LNCaP clone FGC (cell line): Measurements from ENCODE around the gene BRINP2.

Experiments used
- DNase-seq: peaks from one replicate; pipeline ENCODE4 v3.0.0-alpha.2; 2011; ENCODE audit warnings: low read depth
- H3K4me3 ChIP-seq: 2 replicates; pipeline ENCODE4 v1.5.1; 2011; ENCODE audit warnings: mild to moderate bottlenecking, low read depth, low read length, control low read depth
- CTCF ChIP-seq: IDR thresholded peaks from 2 replicates; pipeline ENCODE4 v1.5.1; 2012; ENCODE audit warnings: mild to moderate bottlenecking; ENCODE audit not compliant: control insufficient read depth, insufficient read depth; ENCODE audit errors: extremely low read depth

The BRINP2 gene

GRCh38 chr1:177306981-177307380, 136.2 kb downstream of the BRINP2 start:
- no peak overlapping the region for H3K4me3 ChIP-seq
- TF ChIP-seq CTCF: no peak
- DNase-seq: no peak

- DNase-seq: no peak
These were observed 137.0 kb downstream of the BRINP2 start for GRCh38 chr1:177307771-177308170.

DNA sequence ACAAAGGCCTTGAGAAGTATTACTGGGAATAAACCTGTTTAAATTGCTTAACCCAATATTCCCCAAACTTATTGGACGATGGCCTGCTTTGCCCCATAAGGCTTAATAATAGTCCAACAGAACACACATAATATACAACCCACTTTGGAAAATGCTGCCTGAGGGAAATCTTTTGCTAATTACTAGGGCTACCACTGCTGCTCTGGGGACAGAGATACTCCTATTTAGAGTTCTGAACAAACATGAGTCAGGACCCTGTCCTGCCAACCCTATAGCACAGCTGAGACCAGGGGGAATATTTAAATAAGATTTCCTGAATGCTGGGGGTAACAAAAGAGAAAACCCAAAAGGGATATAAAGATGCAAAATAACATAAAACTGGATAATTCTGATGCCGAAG, 139.1 kb downstream of the BRINP2 start:
- no peak for TF ChIP-seq CTCF
- DNase-seq: no peak
- no peak overlapping the region for H3K4me3 ChIP-seq

More at GRCh38 chr1:177307771-177308170, 137.0 kb downstream of the BRINP2 start:
- no peak overlapping the region for H3K4me3 ChIP-seq
- no peak for TF ChIP-seq CTCF

- no peak overlapping the region for H3K4me3 ChIP-seq
- TF ChIP-seq CTCF: no peak
- DNase-seq: no peak
These were observed 139.6 kb downstream of the BRINP2 start for GRCh38 chr1:177310326-177310725.

DNA sequence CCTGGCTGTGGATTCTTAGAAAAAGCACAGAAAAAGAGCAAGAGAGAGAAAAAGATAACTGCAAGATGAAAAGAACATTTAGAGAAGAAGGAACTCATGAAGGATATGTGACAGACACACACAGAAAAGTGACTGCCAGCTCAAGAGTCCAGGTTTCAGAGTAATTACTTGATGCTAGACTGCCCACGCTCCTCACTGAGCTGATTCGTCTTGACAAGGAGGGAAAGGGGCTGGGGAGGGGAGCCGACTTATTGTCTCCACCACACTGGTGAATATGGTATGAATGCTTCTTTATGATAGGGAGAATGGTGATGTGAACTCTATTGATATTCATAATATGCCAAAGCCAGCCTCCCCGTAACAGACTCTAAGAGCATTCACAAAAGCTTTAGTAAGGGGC, 140.4 kb downstream of the BRINP2 start:
- DNase-seq: no peak
- no peak overlapping the region for H3K4me3 ChIP-seq
- TF ChIP-seq CTCF: no peak

DNA sequence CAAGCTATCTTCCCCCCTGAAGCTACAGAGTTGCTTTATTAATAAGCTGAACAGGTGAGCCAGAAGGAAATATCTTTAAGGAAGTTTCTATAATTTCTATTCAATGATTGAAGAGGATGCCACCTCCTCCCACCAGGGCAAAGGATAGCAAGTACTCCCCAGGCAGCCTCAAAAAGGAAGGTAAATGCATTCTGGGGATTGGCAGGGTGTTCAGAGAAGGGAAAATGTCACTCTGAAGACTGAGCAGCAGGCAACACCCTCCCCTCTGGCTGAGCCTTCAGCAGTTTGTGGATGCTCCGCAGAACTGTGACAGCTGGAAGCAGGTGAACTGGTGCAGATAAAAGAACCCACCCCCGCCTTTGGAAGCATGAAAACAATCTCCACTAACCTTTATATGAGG, 140.8 kb downstream of the BRINP2 start:
- TF ChIP-seq CTCF: no peak
- H3K4me3 ChIP-seq: no peak overlapping the region
- DNase-seq: no peak

DNA sequence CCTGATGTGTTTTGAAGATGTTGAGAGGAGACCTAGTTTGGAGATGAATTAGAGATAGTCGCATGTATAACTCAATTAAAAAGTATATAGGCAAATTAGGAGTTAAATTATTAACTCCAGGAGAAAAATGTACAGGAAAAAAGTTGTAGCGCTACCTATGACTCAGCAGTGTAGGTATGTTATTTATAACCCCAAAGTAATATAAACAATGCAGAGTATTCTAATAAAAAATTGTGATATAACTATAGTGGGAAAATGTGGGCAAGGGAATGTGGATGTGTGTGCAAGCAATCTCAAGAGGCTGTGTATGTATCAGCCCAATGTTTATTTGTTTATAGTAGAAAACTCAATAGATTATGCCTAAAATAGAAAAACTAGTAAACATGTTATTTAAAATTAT, 144.5 kb downstream of the BRINP2 start:
- H3K4me3 ChIP-seq: no peak overlapping the region
- no peak for DNase-seq
- no peak for TF ChIP-seq CTCF
